Activated naive CD8-positive, alpha-beta T cell (primary cell): Measurements from ENCODE around the gene QSOX1.
A peak's percentile ranks its signal among the peaks of the same experiment; 100 is the strongest.
"Not testable (repeated sequence)": the region's sequence is repeated elsewhere in the genome, so short reads cannot be mapped to it uniquely, and the experiment has no call there.

ENCODE experiments used
- H3K27ac Mint-ChIP-seq: one replicate; pipeline ENCODE4 v1.8.0; 2021; ENCODE audit warnings: mixed read lengths
- H3K27me3 Mint-ChIP-seq: one replicate; pipeline ENCODE4 v1.8.0; 2021; ENCODE audit warnings: mixed read lengths
- H3K36me3 Mint-ChIP-seq: one replicate; pipeline ENCODE4 v1.8.0; 2021; ENCODE audit warnings: mixed read lengths
- H3K4me1 Mint-ChIP-seq: one replicate; pipeline ENCODE4 v1.8.0; 2021; ENCODE audit warnings: low read depth, mixed read lengths
- H3K4me3 Mint-ChIP-seq: one replicate; pipeline ENCODE4 v1.8.0; 2021; ENCODE audit warnings: mild to moderate bottlenecking, mixed read lengths
- H3K9me3 Mint-ChIP-seq: one replicate; pipeline ENCODE4 v1.8.0; 2021; ENCODE audit warnings: low read depth, mixed read lengths

Gene QSOX1

GRCh38 chr1:180198611-180199010 is 43.9 kb downstream of the QSOX1 start:
- Mint-ChIP-seq H3K4me1 (no peaks in the 10 kb centered on the region), H3K9me3 (no peaks in the 10 kb centered on the region), H3K36me3 (no peaks in the 10 kb centered on the region), H3K27me3 (no peaks in the 10 kb centered on the region), H3K4me3 (no peak overlapping the region), H3K27ac (no peak overlapping the region)

GRCh38 chr1:180199018-180199417 is 44.3 kb downstream of the QSOX1 start:
- no peaks in the 10 kb centered on the region for H3K36me3 Mint-ChIP-seq
- H3K4me3 Mint-ChIP-seq: no peak overlapping the region
- no peak overlapping the region for H3K27ac Mint-ChIP-seq
- no peaks in the 10 kb centered on the region for H3K9me3 Mint-ChIP-seq
- no peaks in the 10 kb centered on the region for H3K4me1 Mint-ChIP-seq
- H3K27me3 Mint-ChIP-seq: no peaks in the 10 kb centered on the region

- no peak overlapping the region for H3K4me3 Mint-ChIP-seq
- H3K9me3 Mint-ChIP-seq: no peaks in the 10 kb centered on the region
- H3K36me3 Mint-ChIP-seq: no peaks in the 10 kb centered on the region
- no peak overlapping the region for H3K27ac Mint-ChIP-seq
- H3K27me3 Mint-ChIP-seq: no peaks in the 10 kb centered on the region
- no peaks in the 10 kb centered on the region for H3K4me1 Mint-ChIP-seq
These were observed 47.0 kb downstream of the QSOX1 start for GRCh38 chr1:180201451-180202200.

GRCh38 chr1:180202588-180202987 is 47.9 kb downstream of the QSOX1 start:
- H3K4me1 Mint-ChIP-seq, H3K9me3 Mint-ChIP-seq, H3K27me3 Mint-ChIP-seq, H3K36me3 Mint-ChIP-seq, H3K27ac Mint-ChIP-seq, H3K4me3 Mint-ChIP-seq: not testable (repeated sequence)

GRCh38 chr1:180204231-180204630 is 49.6 kb downstream of the QSOX1 start:
- Mint-ChIP-seq H3K4me1 (no peaks in the 10 kb centered on the region), H3K27ac (no peak overlapping the region), H3K9me3 (no peaks in the 10 kb centered on the region), H3K36me3 (no peaks in the 10 kb centered on the region), H3K27me3 (no peaks in the 10 kb centered on the region), H3K4me3 (no peak overlapping the region)

GRCh38 chr1:180206581-180206980 is 51.9 kb downstream of the QSOX1 start:
- Mint-ChIP-seq H3K9me3 (no peaks in the 10 kb centered on the region), H3K4me1 (no peaks in the 10 kb centered on the region), H3K36me3 (no peaks in the 10 kb centered on the region), H3K4me3 (no peak overlapping the region), H3K27me3 (no peaks in the 10 kb centered on the region), H3K27ac (no peak overlapping the region)

- H3K9me3 Mint-ChIP-seq: no peaks in the 10 kb centered on the region
- H3K36me3 Mint-ChIP-seq: no peaks in the 10 kb centered on the region
- H3K27ac Mint-ChIP-seq: no peak overlapping the region
- H3K4me1 Mint-ChIP-seq: peaks cover 4% of the 10 kb centered on the region
- no peak overlapping the region for H3K4me3 Mint-ChIP-seq
- H3K27me3 Mint-ChIP-seq: no peaks in the 10 kb centered on the region
These were observed 53.6 kb downstream of the QSOX1 start for GRCh38 chr1:180208264-180208663.

- Mint-ChIP-seq H3K27me3 (no peaks in the 10 kb centered on the region), H3K4me1 (peaks cover 12% of the 10 kb centered on the region), H3K9me3 (no peaks in the 10 kb centered on the region), H3K4me3 (no peak overlapping the region), H3K36me3 (no peaks in the 10 kb centered on the region), H3K27ac (no peak overlapping the region)
These were observed 55.4 kb downstream of the QSOX1 start for GRCh38 chr1:180210008-180210620.

GRCh38 chr1:180211156-180211859 is 56.6 kb downstream of the QSOX1 start:
- H3K27me3 Mint-ChIP-seq: no peaks in the 10 kb centered on the region
- no peak overlapping the region for H3K4me3 Mint-ChIP-seq
- no peaks in the 10 kb centered on the region for H3K9me3 Mint-ChIP-seq
- H3K36me3 Mint-ChIP-seq: no peaks in the 10 kb centered on the region
- H3K4me1 Mint-ChIP-seq: peaks cover 12% of the 10 kb centered on the region
- no peak overlapping the region for H3K27ac Mint-ChIP-seq

- Mint-ChIP-seq H3K27ac (no peak overlapping the region), H3K36me3 (no peaks in the 10 kb centered on the region), H3K4me1 (peaks cover 12% of the 10 kb centered on the region), H3K9me3 (no peaks in the 10 kb centered on the region), H3K4me3 (no peak overlapping the region), H3K27me3 (no peaks in the 10 kb centered on the region)
These were observed 57.2 kb downstream of the QSOX1 start for GRCh38 chr1:180211860-180212229.

- H3K36me3 Mint-ChIP-seq: no peaks in the 10 kb centered on the region
- H3K27me3 Mint-ChIP-seq: no peaks in the 10 kb centered on the region
- no peaks in the 10 kb centered on the region for H3K9me3 Mint-ChIP-seq
- H3K27ac Mint-ChIP-seq: no peak overlapping the region
- peak overlapping the region; percentile 65 for H3K4me3 Mint-ChIP-seq
- H3K4me1 Mint-ChIP-seq: peaks cover 12% of the 10 kb centered on the region
These were observed 58.9 kb downstream of the QSOX1 start for GRCh38 chr1:180213401-180214170.

GRCh38 chr1:180215856-180216625 is 61.4 kb downstream of the QSOX1 start:
- no peak overlapping the region for H3K27ac Mint-ChIP-seq
- H3K4me1 Mint-ChIP-seq: peaks cover 12% of the 10 kb centered on the region
- H3K36me3 Mint-ChIP-seq: no peaks in the 10 kb centered on the region
- no peaks in the 10 kb centered on the region for H3K27me3 Mint-ChIP-seq
- H3K9me3 Mint-ChIP-seq: no peaks in the 10 kb centered on the region
- H3K4me3 Mint-ChIP-seq: no peak overlapping the region

- Mint-ChIP-seq H3K9me3 (no peaks in the 10 kb centered on the region), H3K4me1 (peaks cover 12% of the 10 kb centered on the region), H3K27ac (no peak overlapping the region), H3K4me3 (no peak overlapping the region), H3K36me3 (no peaks in the 10 kb centered on the region), H3K27me3 (no peaks in the 10 kb centered on the region)
These were observed 62.3 kb downstream of the QSOX1 start for GRCh38 chr1:180217006-180217405.
